HCT116 (cell line): Measurements from ENCODE around the gene BICRA. TPM values are rescaled to one million over a fixed set of nuclear protein-coding genes. Genes with fewer than 3 reads are reported as not detected.

Experiments used
- ATAC-seq: fragments of 200-7000 bp; cut with Tn5 transposase; 2 replicates; pipeline ENCODE4 v1.9.1; 2020; ENCODE audit warnings: mild to moderate bottlenecking, moderate library complexity
- BruUV-seq: library from RNA; stranded (reverse); fragments of 400-500 nt; replicated peaks from 2 replicates; lab custom pipeline; 2021; lab: Mats Ljungman, UMichigan
- CTCF ChIA-PET: fragments of 300-600 bp; sonication (Branson Sonifier 250); formaldehyde crosslinking; loops from one replicate; lab custom pipeline; 2021; ENCODE audit warnings: antibody characterized with exemption; lab: Charles Lee
- POLR2A ChIA-PET: fragments of 300-600, 350-600 bp; sonication (Branson Sonifier 250); formaldehyde crosslinking; loops from one replicate; lab custom pipeline; 2021; ENCODE audit warnings: antibody characterized with exemption; lab: Charles Lee
- RAD21 ChIA-PET, 2 experiments: fragments of 300-600 bp; sonication (Branson Sonifier 250); formaldehyde crosslinking; loops; one replicate each; lab custom pipeline; 2023; ENCODE audit warnings: low total read pairs in 2 of 2; ENCODE audit not compliant: uncharacterized antibody in 2 of 2, unreplicated experiment in 2 of 2, low non-redundant PET in 1 of 2; lab: Charles Lee
- DNase-seq: peaks from one replicate; pipeline ENCODE4 v3.0.0-alpha.2; 2010; ENCODE audit warnings: low read depth, low spot score
- H2AFZ ChIP-seq: fragments of 200-600 bp; shearing (Covaris generic), sonication (generic); 2 replicates; pipeline ENCODE4 v1.6.1; 2017; ENCODE audit warnings: low read depth, mixed run types, mixed read lengths, antibody characterized with exemption, low read length; ENCODE audit not compliant: poor library complexity, severe bottlenecking
- H3K27ac ChIP-seq: 2 replicates; pipeline ENCODE4 v1.5.1; 2012; ENCODE audit warnings: low read depth, low read length
- H3K27me3 ChIP-seq: fragments of 200-600 bp; sonication (generic); 2 replicates; pipeline ENCODE4 v1.6.1; 2016; ENCODE audit warnings: mixed run types, low read length, mixed read lengths; ENCODE audit not compliant: insufficient read depth
- H3K36me3 ChIP-seq, 2 experiments: fragments of 200-500 bp in 1 of 2; fragments of 200-600 bp in 1 of 2; sonication (Bioruptor generic) in 1 of 2; sonication (generic) in 1 of 2; 2 replicates each; pipeline versions ENCODE4 v1.5.1 to v1.6.1; 2014 to 2016; ENCODE audit warnings: low read length in 2 of 2, inconsistent platforms in 1 of 2, mixed read lengths in 1 of 2, mixed run types in 1 of 2; ENCODE audit not compliant: insufficient read depth in 2 of 2, control insufficient read depth in 1 of 2
- H3K4me1 ChIP-seq, 2 experiments: fragments of 200-600 bp in 1 of 2; sonication (generic) in 1 of 2; 2 replicates each; pipeline versions ENCODE4 v1.5.1 to v1.6.1; 2012 to 2017; ENCODE audit warnings: low read length in 2 of 2, inconsistent platforms in 1 of 2, mild to moderate bottlenecking in 1 of 2, mixed read lengths in 1 of 2, mixed run types in 1 of 2, moderate library complexity in 1 of 2; ENCODE audit not compliant: insufficient read depth in 2 of 2, control insufficient read depth in 1 of 2
- H3K4me2 ChIP-seq: fragments of 200-600 bp; sonication (generic); 2 replicates; pipeline ENCODE4 v1.6.1; 2017; ENCODE audit warnings: mixed run types, low read length, mixed read lengths
- H3K4me3 ChIP-seq, 2 experiments: fragments of 200-600 bp in 1 of 2; sonication (generic) in 1 of 2; replicated peaks in 1 of 2; 2 replicates each; pipeline ENCODE4 v1.5.1; 2011 to 2016; ENCODE audit warnings: low read length in 2 of 2, control low read depth in 1 of 2, low read depth in 1 of 2, mild to moderate bottlenecking in 1 of 2, mixed read lengths in 1 of 2, mixed run types in 1 of 2
- H3K79me2 ChIP-seq: fragments of 200-600 bp; sonication (generic); 2 replicates; pipeline ENCODE4 v1.6.1; 2017; ENCODE audit warnings: mild to moderate bottlenecking, mixed run types, low read length, moderate library complexity, mixed read lengths; ENCODE audit not compliant: insufficient read depth
- H3K9ac ChIP-seq: fragments of 200-600 bp; sonication (generic); 2 replicates; pipeline ENCODE4 v1.6.1; 2016; ENCODE audit warnings: low read length, mixed read lengths
- H3K9me2 ChIP-seq: fragments of 200-600 bp; sonication (generic), shearing (Covaris generic); 2 replicates; pipeline ENCODE4 v1.6.1; 2017; ENCODE audit warnings: mixed run types, mild to moderate bottlenecking, moderate library complexity; ENCODE audit not compliant: insufficient read depth
- H3K9me3 ChIP-seq, 2 experiments: fragments of 200-500 bp in 1 of 2; fragments of 200-600 bp in 1 of 2; sonication (Bioruptor generic) in 1 of 2; sonication (generic) in 1 of 2; 2 replicates each; pipeline ENCODE4 v1.6.1; 2014 to 2017; ENCODE audit warnings: low read length in 2 of 2, mixed read lengths in 2 of 2, inconsistent platforms in 1 of 2, low read depth in 1 of 2, mild to moderate bottlenecking in 1 of 2, mixed run types in 1 of 2, moderate library complexity in 1 of 2; ENCODE audit not compliant: control insufficient read depth in 1 of 2, insufficient read depth in 1 of 2
- H4K20me1 ChIP-seq: fragments of 200-600 bp; sonication (generic), shearing (Covaris generic); 2 replicates; pipeline ENCODE4 v1.6.1; 2017; ENCODE audit warnings: mixed run types, mild to moderate bottlenecking, moderate library complexity; ENCODE audit not compliant: insufficient read depth
- ELF1 ChIP-seq: IDR thresholded peaks from 2 replicates; pipeline ENCODE4 v1.6.1; 2012; ENCODE audit warnings: low read depth, borderline replicate concordance
- EZH2 ChIP-seq: fragments of 200-600 bp; sonication (generic); IDR thresholded peaks from 2 replicates; pipeline ENCODE4 v1.6.1; 2017; ENCODE audit warnings: antibody characterized with exemption, mixed run types
- EZH2phosphoT487 ChIP-seq: fragments of 200-600 bp; IDR thresholded peaks from 2 replicates; pipeline ENCODE4 v1.6.1; 2018; ENCODE audit warnings: antibody characterized with exemption, borderline replicate concordance
- JUND ChIP-seq: IDR thresholded peaks from 2 replicates; pipeline ENCODE4 v1.6.1; 2012
- MAX ChIP-seq: IDR thresholded peaks from 2 replicates; pipeline ENCODE4 v1.6.1; 2012
- POLR2A ChIP-seq: IDR thresholded peaks from 2 replicates; pipeline ENCODE4 v1.7.0; 2011; ENCODE audit warnings: borderline replicate concordance; ENCODE audit not compliant: insufficient read depth, insufficient read length; ENCODE audit errors: extremely low read depth
- RAD21 ChIP-seq: IDR thresholded peaks from 2 replicates; pipeline ENCODE4 v1.6.1; 2012; ENCODE audit warnings: low read depth, mild to moderate bottlenecking
- SRF ChIP-seq: IDR thresholded peaks from 2 replicates; pipeline ENCODE4 v1.6.1; 2012; ENCODE audit warnings: low read depth
- TCF7L2 ChIP-seq: IDR thresholded peaks from 2 replicates; pipeline ENCODE4 v1.7.0; 2011; ENCODE audit warnings: borderline replicate concordance, inconsistent platforms; ENCODE audit not compliant: insufficient read depth, insufficient read length; ENCODE audit errors: extremely low read depth
- ZBTB33 ChIP-seq: IDR thresholded peaks from 2 replicates; pipeline ENCODE4 v1.6.1; 2011; ENCODE audit warnings: mild to moderate bottlenecking, low read length, moderate library complexity; ENCODE audit not compliant: insufficient replicate concordance; ENCODE audit errors: extremely low read depth
- ZFX ChIP-seq: fragments of 450-650 bp; IDR thresholded peaks from 2 replicates; pipeline ENCODE4 v1.6.1; 2017
- intact Hi-C: fragments of 100-400 bp; cut with micrococcal nuclease; formaldehyde crosslinking; loops from 2 replicates; pipeline ENCODE4 v1.10.0; 2022
- total RNA-seq: library from RNA; stranded (reverse); gene quantifications from one replicate; pipeline ENCODE4 v1.2.1, GENCODE V29; 2021; ENCODE audit not compliant: unreplicated experiment

BICRA gene
- total RNA-seq, 1 experiment from 2014 or later: 11.3 TPM

- DNase-seq (no peak), ATAC-seq (no peak)
- intact Hi-C loops: no loop called here
- no TSS peak for BruUV-seq
- Histone ChIP-seq H3K4me3 (no peak overlapping the region), H3K9ac (no peak overlapping the region), H4K20me1 (no peaks in the 10 kb centered on the region), H3K4me1 (no peaks in the 10 kb centered on the region), H2AFZ (no peak overlapping the region), H3K79me2 (no peaks in the 10 kb centered on the region), H3K9me3 (no peaks in the 10 kb centered on the region), H3K4me2 (no peak overlapping the region), H3K27ac (no peak overlapping the region)
- CTCF ChIA-PET: no interaction called here
- TF ChIP-seq ELF1: no peak
- TF ChIP-seq POLR2A: no peak
- no peak for TF ChIP-seq TCF7L2
- TF ChIP-seq EZH2: no peak
- TF ChIP-seq SRF: no peak
- no peak for TF ChIP-seq ZFX
- TF ChIP-seq JUND: no peak
- TF ChIP-seq, all 23 proteins: peak for 0
- H3K27me3 ChIP-seq: no peaks in the 10 kb centered on the region
- peaks cover 2 to 5% of the 10 kb centered on the region in 2 experiments; a peak in 2 of 4 replicates for H3K36me3 ChIP-seq
- ChIA-PET RAD21 (no interaction called here), POLR2A (no interaction called here)
- H3K9me2 ChIP-seq: no peaks in the 10 kb centered on the region
Measured at GRCh38 chr19:47676811-47677210, 67.9 kb downstream of the BICRA start.

GRCh38 chr19:47679251-47679900 lies 70.4 kb downstream of the BICRA start:
- POLR2A ChIA-PET: no interaction called here
- DNase-seq: no peak
- Histone ChIP-seq H2AFZ (no peak overlapping the region), H3K27ac (no peak overlapping the region), H3K4me1 (no peaks in the 10 kb centered on the region), H3K9me3 (no peaks in the 10 kb centered on the region), H3K4me3 (no peak overlapping the region), H3K4me2 (no peak overlapping the region), H3K27me3 (no peaks in the 10 kb centered on the region), H4K20me1 (no peaks in the 10 kb centered on the region), H3K9me2 (no peaks in the 10 kb centered on the region), H3K9ac (no peak overlapping the region), H3K79me2 (no peaks in the 10 kb centered on the region), H3K36me3 (peaks cover 0 to 2% of the 10 kb centered on the region in 2 experiments; a peak in 2 of 4 replicates)
- RAD21 ChIA-PET: no interaction called here
- CTCF ChIA-PET: no interaction called here
- no peak for ATAC-seq
- intact Hi-C loops: no loop called here
- TF ChIP-seq ZBTB33: no peak
- TF ChIP-seq MAX: no peak
- TF ChIP-seq RAD21: no peak
- TF ChIP-seq EZH2phosphoT487: no peak
- no TSS peak for BruUV-seq
